Measurements from ENCODE around the gene MYO1F.

MYO1F gene

GRCh38 chr19:8485561-8486371 lies 91.5 kb downstream of the MYO1F start:
- TF ChIP-seq CTCF (IDR thresholded peaks at IDR 0.05): no peak
- H3K4me3 ChIP-seq: no peak overlapping the region
- no peak for DNase-seq (ENCODE audit: low spot score)
- no peak overlapping the region for H3K27ac ChIP-seq

GRCh38 chr19:8484331-8484894 lies 92.8 kb downstream of the MYO1F start:
- Histone ChIP-seq H3K4me3 (no peak overlapping the region), H3K27ac (peak overlapping the region in 1 of 2 donors; percentile 21)
- TF ChIP-seq CTCF (IDR thresholded peaks at IDR 0.05): no peak
- no peak for DNase-seq (ENCODE audit: low spot score)

GRCh38 chr19:8483165-8483564 lies 94.1 kb downstream of the MYO1F start:
- Histone ChIP-seq H3K27ac (no peak overlapping the region), H3K4me3 (no peak overlapping the region)
- no peak for TF ChIP-seq CTCF (IDR thresholded peaks at IDR 0.05)
- DNase-seq (ENCODE audit: low spot score): no peak

GRCh38 chr19:8482696-8483095 lies 94.5 kb downstream of the MYO1F start:
- no peak for DNase-seq (ENCODE audit: low spot score)
- H3K27ac ChIP-seq: no peak overlapping the region
- TF ChIP-seq CTCF (IDR thresholded peaks at IDR 0.05): no peak
- no peak overlapping the region for H3K4me3 ChIP-seq

GRCh38 chr19:8481616-8482015 lies 95.6 kb downstream of the MYO1F start:
- no peak for DNase-seq (ENCODE audit: low spot score)
- Histone ChIP-seq H3K27ac (peak overlapping the region in 1 of 2 donors; percentile 11), H3K4me3 (no peak overlapping the region)
- no peak for TF ChIP-seq CTCF (IDR thresholded peaks at IDR 0.05)

- TF ChIP-seq CTCF (IDR thresholded peaks at IDR 0.05): no peak
- H3K27ac ChIP-seq: peak overlapping the region in 1 of 2 donors; percentile 11
- H3K4me3 ChIP-seq: no peak overlapping the region
- no peak for DNase-seq (ENCODE audit: low spot score)
Observed at GRCh38 chr19:8481201-8481600, 96.0 kb downstream of the MYO1F start.

GRCh38 chr19:8478598-8478997 lies 98.6 kb downstream of the MYO1F start:
- no peak for TF ChIP-seq CTCF (IDR thresholded peaks at IDR 0.05)
- DNase-seq (ENCODE audit: low spot score): no peak
- no peak overlapping the region for H3K4me3 ChIP-seq
- H3K27ac ChIP-seq: peak overlapping the region in 1 of 2 donors; percentile 38

Data from coronary artery (tissue), 2 donors.